ENCODE results near the gene RBP3.
"Not testable (repeated sequence)": the region's sequence is repeated elsewhere in the genome, so short reads cannot be mapped to it uniquely, and the experiment has no call there.

DNA sequence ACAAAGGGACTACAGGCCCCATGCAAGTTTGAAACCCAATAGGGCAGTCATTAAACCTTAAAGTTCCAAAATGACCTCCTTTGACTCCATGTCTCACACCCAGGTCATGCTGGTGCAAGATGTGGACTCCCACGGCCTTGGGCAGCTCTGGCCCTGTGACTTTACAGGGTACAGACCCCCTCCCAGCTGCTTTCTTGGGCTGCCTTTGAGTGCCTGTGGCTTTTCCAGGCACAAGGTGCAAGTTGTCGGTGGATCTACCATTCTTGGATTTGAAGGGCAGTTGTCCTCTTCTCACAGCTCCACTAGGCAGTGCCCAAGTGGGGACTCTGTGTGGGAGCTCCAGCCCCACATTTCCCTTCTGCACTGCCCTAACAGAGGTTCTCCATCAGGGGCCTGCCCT, 37.9 kb downstream of the RBP3 start:
- TF ChIP-seq, protein P1, sequence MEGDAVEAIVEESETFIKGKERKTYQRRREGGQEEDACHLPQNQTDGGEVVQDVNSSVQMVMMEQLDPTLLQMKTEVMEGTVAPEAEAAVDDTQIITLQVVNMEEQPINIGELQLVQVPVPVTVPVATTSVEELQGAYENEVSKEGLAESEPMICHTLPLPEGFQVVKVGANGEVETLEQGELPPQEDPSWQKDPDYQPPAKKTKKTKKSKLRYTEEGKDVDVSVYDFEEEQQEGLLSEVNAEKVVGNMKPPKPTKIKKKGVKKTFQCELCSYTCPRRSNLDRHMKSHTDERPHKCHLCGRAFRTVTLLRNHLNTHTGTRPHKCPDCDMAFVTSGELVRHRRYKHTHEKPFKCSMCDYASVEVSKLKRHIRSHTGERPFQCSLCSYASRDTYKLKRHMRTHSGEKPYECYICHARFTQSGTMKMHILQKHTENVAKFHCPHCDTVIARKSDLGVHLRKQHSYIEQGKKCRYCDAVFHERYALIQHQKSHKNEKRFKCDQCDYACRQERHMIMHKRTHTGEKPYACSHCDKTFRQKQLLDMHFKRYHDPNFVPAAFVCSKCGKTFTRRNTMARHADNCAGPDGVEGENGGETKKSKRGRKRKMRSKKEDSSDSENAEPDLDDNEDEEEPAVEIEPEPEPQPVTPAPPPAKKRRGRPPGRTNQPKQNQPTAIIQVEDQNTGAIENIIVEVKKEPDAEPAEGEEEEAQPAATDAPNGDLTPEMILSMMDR (IDR thresholded peaks at IDR 0.05; ENCODE audit: borderline replicate concordance, extremely low read depth, low read length, poor library complexity, severe bottlenecking), result not testable (repeated sequence)
- not testable (repeated sequence) for TF ChIP-seq EZH2 (IDR thresholded peaks at IDR 0.05; ENCODE audit: borderline replicate concordance, low read depth, low read length, severe bottlenecking)

Measured in DND-41 (cell line).